GM19035 (cell line): ENCODE data around the gene HOXC11.

Experiments
- ATAC-seq: cut with Tn5 transposase; IDR thresholded peaks from one replicate; pipeline ENCODE4 v1.9.1; 2021; ENCODE audit not compliant: unreplicated experiment

Gene HOXC11

GRCh38 chr12:53972722-53973235 is at the start of gene HOXC11:
HOXC11 (plus strand) TSS chr12:53973126; CDS start chr12:53973242, 116 bp downstream.
- ATAC-seq: no peak

GRCh38 chr12:53924521-53925405 is 48.2 kb upstream of the HOXC11 start:
- no peak for ATAC-seq

GRCh38 chr12:53927220-53928029 is 45.5 kb upstream of the HOXC11 start:
- no peak for ATAC-seq

GRCh38 chr12:53928054-53928835 is 44.7 kb upstream of the HOXC11 start:
- ATAC-seq: no peak

- no peak for ATAC-seq
Measured at GRCh38 chr12:53929527-53929926, 43.4 kb upstream of the HOXC11 start.

- no peak for ATAC-seq
Measured at GRCh38 chr12:53930591-53931255, 42.2 kb upstream of the HOXC11 start.

- ATAC-seq: no peak
Measured at GRCh38 chr12:53931844-53932581, 40.9 kb upstream of the HOXC11 start.

- ATAC-seq: no peak
Measured at GRCh38 chr12:53932915-53933314, 40.0 kb upstream of the HOXC11 start.

- ATAC-seq: no peak
Measured at GRCh38 chr12:53935383-53936341, 37.3 kb upstream of the HOXC11 start.

- no peak for ATAC-seq
Measured at GRCh38 chr12:53937099-53937498, 35.8 kb upstream of the HOXC11 start.

- no peak for ATAC-seq
Measured at GRCh38 chr12:53937596-53938325, 35.2 kb upstream of the HOXC11 start.

- no peak for ATAC-seq
Measured at GRCh38 chr12:53938326-53939140, 34.4 kb upstream of the HOXC11 start, which contains the start of gene HOXC13. HOXC13 (plus strand) TSS chr12:53938831; CDS start chr12:53938907, 76 bp downstream.

GRCh38 chr12:53939141-53940108 is 33.5 kb upstream of the HOXC11 start:
- no peak for ATAC-seq

- ATAC-seq: no peak
Measured at GRCh38 chr12:53940443-53941014, 32.4 kb upstream of the HOXC11 start.

- ATAC-seq: no peak
Measured at GRCh38 chr12:53941187-53941586, 31.7 kb upstream of the HOXC11 start.
